ENCODE results near the gene MRPS11. TPM values are rescaled to one million over a fixed set of nuclear protein-coding genes. Genes with fewer than 3 reads are reported as not detected.
A peak's percentile ranks its signal among the peaks of the same experiment; 100 is the strongest.
"Not testable (repeated sequence)": the region's sequence is repeated elsewhere in the genome, so short reads cannot be mapped to it uniquely, and the experiment has no call there.

The MRPS11 gene
- total RNA-seq, 1 donor from 2014 or later, result 15.8 TPM

DNA sequence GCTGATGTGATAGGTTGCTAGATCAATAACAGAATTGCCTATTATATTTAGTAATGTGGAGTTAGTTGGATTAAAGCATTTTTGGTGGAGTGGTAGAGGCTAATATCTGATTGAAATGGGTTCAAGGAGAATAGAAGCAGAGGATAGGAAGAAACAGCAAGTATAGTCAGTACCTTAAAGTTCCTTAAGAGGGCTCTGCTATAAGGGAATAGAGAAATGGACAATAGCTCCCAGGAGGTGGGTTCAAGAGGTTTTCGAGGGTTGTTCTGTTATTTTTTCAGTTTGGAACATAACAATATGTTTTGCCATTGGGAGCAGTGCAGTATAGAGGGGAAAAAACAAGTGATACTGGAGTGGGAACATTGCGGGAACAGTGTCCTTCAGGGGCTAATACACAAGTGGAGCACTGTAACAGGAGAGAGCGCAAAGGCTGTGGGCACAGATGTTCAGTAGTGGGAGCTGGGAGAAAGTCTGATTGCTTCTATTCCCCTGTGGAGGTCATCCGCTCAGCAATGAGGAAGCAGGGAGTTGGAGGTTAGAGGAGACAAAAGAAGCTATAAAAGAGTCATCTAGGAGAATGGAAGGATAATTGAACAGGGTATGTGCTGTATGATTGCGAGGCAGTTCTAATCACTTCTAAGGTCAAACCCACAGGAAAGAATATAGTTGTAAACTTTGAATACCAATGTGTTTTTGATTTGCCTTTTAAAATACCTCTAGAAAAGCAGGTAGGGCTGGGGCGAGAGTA, 3.3 kb downstream of the MRPS11 start:
- Histone ChIP-seq H3K4me1 (peaks cover 10% of the 10 kb centered on the region), H3K27me3 (no peaks in the 10 kb centered on the region), H3K36me3 (no peaks in the 10 kb centered on the region), H3K9me3 (ENCODE audit: low read depth) (no peaks in the 10 kb centered on the region), H3K79me2 (ENCODE audit: low read depth) (peaks cover 30% of the 10 kb centered on the region), H3F3A (ENCODE audit: low read depth) (no peaks in the 10 kb centered on the region), H3K4me3 (no peak overlapping the region), H3K9ac (no peak overlapping the region), H3K27ac (no peak overlapping the region), H4K20me1 (ENCODE audit: low read depth) (peaks cover 3% of the 10 kb centered on the region), H2AFZ (replicated peaks) (no peak overlapping the region), H3K4me2 (no peak overlapping the region)
- Mint-ChIP-seq H3K27me3 (ENCODE audit: insufficient read depth, low read depth) (no peaks in the 10 kb centered on the region), H3K4me1 (peaks cover 16% of the 10 kb centered on the region), H3K4me3 (no peak overlapping the region), H3K36me3 (peaks cover 7% of the 10 kb centered on the region), H3K27ac (no peak overlapping the region), H3K9me3 (no peaks in the 10 kb centered on the region)
- no peak for DNase-seq (ENCODE audit: low spot score)
- TF ChIP-seq, protein P1, sequence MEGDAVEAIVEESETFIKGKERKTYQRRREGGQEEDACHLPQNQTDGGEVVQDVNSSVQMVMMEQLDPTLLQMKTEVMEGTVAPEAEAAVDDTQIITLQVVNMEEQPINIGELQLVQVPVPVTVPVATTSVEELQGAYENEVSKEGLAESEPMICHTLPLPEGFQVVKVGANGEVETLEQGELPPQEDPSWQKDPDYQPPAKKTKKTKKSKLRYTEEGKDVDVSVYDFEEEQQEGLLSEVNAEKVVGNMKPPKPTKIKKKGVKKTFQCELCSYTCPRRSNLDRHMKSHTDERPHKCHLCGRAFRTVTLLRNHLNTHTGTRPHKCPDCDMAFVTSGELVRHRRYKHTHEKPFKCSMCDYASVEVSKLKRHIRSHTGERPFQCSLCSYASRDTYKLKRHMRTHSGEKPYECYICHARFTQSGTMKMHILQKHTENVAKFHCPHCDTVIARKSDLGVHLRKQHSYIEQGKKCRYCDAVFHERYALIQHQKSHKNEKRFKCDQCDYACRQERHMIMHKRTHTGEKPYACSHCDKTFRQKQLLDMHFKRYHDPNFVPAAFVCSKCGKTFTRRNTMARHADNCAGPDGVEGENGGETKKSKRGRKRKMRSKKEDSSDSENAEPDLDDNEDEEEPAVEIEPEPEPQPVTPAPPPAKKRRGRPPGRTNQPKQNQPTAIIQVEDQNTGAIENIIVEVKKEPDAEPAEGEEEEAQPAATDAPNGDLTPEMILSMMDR (IDR thresholded peaks at IDR 0.05), result peak; percentile 8
- TF ChIP-seq EZH2 (IDR thresholded peaks at IDR 0.05), result no peak

DNA sequence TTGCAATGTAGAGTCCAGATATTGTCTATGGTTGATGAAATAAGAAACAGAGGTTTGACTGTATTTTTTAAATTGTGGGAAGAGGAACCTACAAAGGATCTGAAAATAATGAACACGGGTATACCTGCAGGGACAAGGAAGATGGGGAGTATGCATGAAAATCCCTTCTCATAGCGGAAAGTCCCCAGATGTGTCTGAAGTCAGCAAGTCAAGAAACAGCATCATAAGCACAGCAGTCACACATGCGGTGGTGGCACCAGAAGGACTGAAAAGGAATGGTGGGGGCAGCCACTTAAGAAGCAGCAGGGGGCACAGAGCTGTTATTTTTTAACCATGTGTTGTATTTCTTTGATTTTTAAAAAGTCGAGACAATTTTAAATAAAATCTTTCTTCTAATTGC, 4.7 kb downstream of the MRPS11 start:
- Histone ChIP-seq H3K27ac (no peak overlapping the region), H3K9ac (no peak overlapping the region), H3K4me1 (peaks cover 4% of the 10 kb centered on the region), H2AFZ (replicated peaks) (no peak overlapping the region), H4K20me1 (ENCODE audit: low read depth) (no peaks in the 10 kb centered on the region), H3K36me3 (no peaks in the 10 kb centered on the region), H3K27me3 (no peaks in the 10 kb centered on the region), H3K9me3 (ENCODE audit: low read depth) (no peaks in the 10 kb centered on the region), H3F3A (ENCODE audit: low read depth) (no peaks in the 10 kb centered on the region), H3K79me2 (ENCODE audit: low read depth) (peaks cover 17% of the 10 kb centered on the region), H3K4me2 (no peak overlapping the region), H3K4me3 (no peak overlapping the region)
- Mint-ChIP-seq H3K36me3 (peaks cover 7% of the 10 kb centered on the region), H3K9me3 (no peaks in the 10 kb centered on the region), H3K27ac (no peak overlapping the region), H3K27me3 (ENCODE audit: insufficient read depth, low read depth) (peaks cover 2% of the 10 kb centered on the region), H3K4me3 (no peak overlapping the region), H3K4me1 (peaks cover 8% of the 10 kb centered on the region)
- no peak for TF ChIP-seq EZH2 (IDR thresholded peaks at IDR 0.05)
- TF ChIP-seq, protein P1 (IDR thresholded peaks at IDR 0.05), result no peak
- no peak for TF ChIP-seq EZH2phosphoT487 (IDR thresholded peaks at IDR 0.05)
- no peak for DNase-seq (ENCODE audit: low spot score)

DNA sequence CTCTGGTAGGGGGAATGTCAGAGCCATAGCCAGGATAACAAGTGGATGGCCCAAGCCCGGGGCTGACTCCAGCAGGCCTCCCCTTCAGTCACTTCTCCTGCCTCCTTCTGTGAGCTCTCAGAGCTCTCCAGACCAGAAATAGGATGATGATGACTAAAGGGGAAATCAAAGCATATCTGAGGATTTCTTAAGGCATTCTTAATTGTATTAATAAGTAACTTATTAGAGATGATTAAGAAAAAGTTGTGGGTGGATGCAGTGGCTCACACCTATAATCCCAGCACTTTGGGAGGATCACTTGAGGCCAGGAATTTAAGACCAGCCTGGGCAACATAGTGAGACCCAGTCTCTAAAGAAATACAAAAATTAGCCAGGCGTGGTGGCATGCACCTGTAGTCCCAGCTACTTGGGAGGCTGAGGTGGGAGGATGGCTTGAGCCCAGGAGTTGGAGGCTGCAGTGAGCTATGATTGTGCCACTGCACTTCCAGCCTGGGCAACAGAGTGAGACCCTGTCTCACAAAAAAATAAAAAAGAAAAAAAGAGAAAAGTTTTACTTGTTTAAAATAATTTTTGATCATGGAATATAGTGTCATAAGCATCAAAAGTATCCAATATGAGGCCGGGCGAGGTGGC, 6.3 kb downstream of the MRPS11 start:
- not testable (repeated sequence) for H3K9me3 Mint-ChIP-seq; H3K27ac Mint-ChIP-seq; H2AFZ ChIP-seq (replicated peaks); H3K4me3 ChIP-seq; H3K9ac ChIP-seq; H3K36me3 ChIP-seq; DNase-seq (ENCODE audit: low spot score); H3K79me2 ChIP-seq (ENCODE audit: low read depth); H4K20me1 ChIP-seq (ENCODE audit: low read depth); H3K27me3 ChIP-seq; H3K4me3 Mint-ChIP-seq; H3K27ac ChIP-seq; H3F3A ChIP-seq (ENCODE audit: low read depth); H3K9me3 ChIP-seq (ENCODE audit: low read depth); H3K4me1 ChIP-seq; H3K27me3 Mint-ChIP-seq (ENCODE audit: insufficient read depth, low read depth); H3K4me1 Mint-ChIP-seq; H3K4me2 ChIP-seq
- H3K36me3 Mint-ChIP-seq, result peaks cover 11% of the 10 kb centered on the region

DNA sequence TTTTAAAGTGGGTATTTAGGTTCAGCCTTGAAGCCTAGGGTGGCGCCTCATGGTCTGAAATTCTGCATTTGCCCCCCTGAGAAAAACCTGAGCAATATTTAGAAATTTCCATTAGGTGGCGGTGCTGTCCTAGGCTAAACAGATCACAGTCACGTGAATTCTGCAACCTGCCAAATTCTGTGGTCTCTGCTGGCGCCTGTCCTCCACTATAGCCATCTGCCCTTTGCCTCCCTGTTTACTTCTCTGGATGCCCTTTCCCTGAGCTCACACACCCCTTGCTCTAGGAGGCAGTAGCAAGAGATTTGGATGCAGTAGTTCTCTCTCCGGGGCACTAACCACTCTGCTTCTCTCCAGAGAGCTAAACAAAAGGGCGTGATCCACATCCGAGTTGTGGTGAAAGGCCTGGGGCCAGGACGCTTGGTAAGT, 9.1 kb downstream of the MRPS11 start:
- H3K79me2 ChIP-seq (ENCODE audit: low read depth), result no peaks in the 10 kb centered on the region
- H3K4me3 ChIP-seq, result no peak overlapping the region
- Mint-ChIP-seq H3K27ac (no peak overlapping the region), H3K4me1 (peaks cover 4% of the 10 kb centered on the region), H3K36me3 (peaks cover 16% of the 10 kb centered on the region), H3K4me3 (no peak overlapping the region), H3K9me3 (no peaks in the 10 kb centered on the region), H3K27me3 (ENCODE audit: insufficient read depth, low read depth) (peaks cover 7% of the 10 kb centered on the region)
- TF ChIP-seq, protein P1 (IDR thresholded peaks at IDR 0.05), result peak; percentile 72
- TF ChIP-seq EZH2phosphoT487 (IDR thresholded peaks at IDR 0.05), result no peak
- H3K36me3 ChIP-seq, result no peaks in the 10 kb centered on the region
- no peaks in the 10 kb centered on the region for H3K27me3 ChIP-seq
- no peak overlapping the region for H2AFZ ChIP-seq (replicated peaks)
- peaks cover 4% of the 10 kb centered on the region for H3F3A ChIP-seq (ENCODE audit: low read depth)
- H3K4me2 ChIP-seq, result no peak overlapping the region
- no peaks in the 10 kb centered on the region for H4K20me1 ChIP-seq (ENCODE audit: low read depth)
- peak; percentile 68 for DNase-seq (ENCODE audit: low spot score)
- no peak overlapping the region for H3K27ac ChIP-seq
- no peaks in the 10 kb centered on the region for H3K4me1 ChIP-seq
- no peaks in the 10 kb centered on the region for H3K9me3 ChIP-seq (ENCODE audit: low read depth)
- H3K9ac ChIP-seq, result no peak overlapping the region
